Stimulated activated CD4-positive, alpha-beta T cell treated with anti-CD3 and anti-CD28 coated beads, Interleukin-2, amount 100 ng/mL, for 24 hours (primary cell): ENCODE data around the gene UHRF1.
A peak's percentile ranks its signal among the peaks of the same experiment; 100 is the strongest.
"Not testable (repeated sequence)": the region's sequence is repeated elsewhere in the genome, so short reads cannot be mapped to it uniquely, and the experiment has no call there.

Source experiments
- DNase-seq, 2 donors: peaks; one replicate each; pipeline ENCODE4 v3.0.0-alpha.2; 2020

UHRF1 gene

GRCh38 chr19:4938461-4938860 lies 29.2 kb downstream of the UHRF1 start:
- DNase-seq = not testable (repeated sequence)

GRCh38 chr19:4939466-4939865 lies 30.2 kb downstream of the UHRF1 start:
- no peak for DNase-seq

- not testable (repeated sequence) for DNase-seq
These were observed 32.4 kb downstream of the UHRF1 start for GRCh38 chr19:4941638-4942169.

- DNase-seq = not testable (repeated sequence)
These were observed 41.3 kb downstream of the UHRF1 start for GRCh38 chr19:4950650-4951049.

- no peak for DNase-seq
These were observed 42.4 kb downstream of the UHRF1 start for GRCh38 chr19:4951656-4952055.

GRCh38 chr19:4952945-4953344 lies 43.6 kb downstream of the UHRF1 start:
- no peak for DNase-seq

- DNase-seq = not testable (repeated sequence)
These were observed 45.2 kb downstream of the UHRF1 start for GRCh38 chr19:4954320-4955149.

GRCh38 chr19:4955274-4955673 lies 46.0 kb downstream of the UHRF1 start:
- no peak for DNase-seq

- DNase-seq = no peak
These were observed 48.7 kb downstream of the UHRF1 start for GRCh38 chr19:4957981-4958380.

- DNase-seq = no peak
These were observed 52.9 kb downstream of the UHRF1 start for GRCh38 chr19:4962085-4962619.

GRCh38 chr19:4965061-4965460 lies 55.8 kb downstream of the UHRF1 start:
- DNase-seq = no peak

GRCh38 chr19:4966591-4966990 lies 57.3 kb downstream of the UHRF1 start:
- DNase-seq = no peak

GRCh38 chr19:4967738-4968461 lies 58.6 kb downstream of the UHRF1 start:
- DNase-seq = no peak

GRCh38 chr19:4968462-4969291 lies 59.4 kb downstream of the UHRF1 start, which contains the start of gene KDM4B:
Gene KDM4B, plus strand, starts transcription at chr19:4969113. Its CDS starts 63,778 bp downstream, at chr19:5032891.
- peak; percentile 98 for DNase-seq

- no peak for DNase-seq
These were observed 60.0 kb downstream of the UHRF1 start for GRCh38 chr19:4969292-4969771.

GRCh38 chr19:4969772-4970531 lies 60.7 kb downstream of the UHRF1 start:
- DNase-seq = peak in 1 of 2 donors; percentile 14

GRCh38 chr19:4970558-4971423 lies 61.5 kb downstream of the UHRF1 start:
- DNase-seq = peak in 1 of 2 donors; percentile 14

GRCh38 chr19:4971424-4971793 lies 62.1 kb downstream of the UHRF1 start:
- DNase-seq = peak in 1 of 2 donors; percentile 50

GRCh38 chr19:4971816-4972495 lies 62.7 kb downstream of the UHRF1 start:
- DNase-seq = no peak
